Thyroid gland (tissue), 4 donors: ENCODE results near the gene BRSK1. TPM values are rescaled to one million over a fixed set of nuclear protein-coding genes. Genes with fewer than 3 reads are reported as not detected.

ENCODE experiments used
- DNase-seq, 2 donors: peaks; one replicate each; pipeline ENCODE4 v3.0.0-alpha.2; 2019
- H3K27ac ChIP-seq, 3 donors: fragments of 200-600 bp; sonication (generic); 1 replicate in 2 of 3; 2 replicates in 1 of 3; pipeline ENCODE4 v1.5.1; 2016 to 2019; ENCODE audit warnings: mild to moderate bottlenecking in 1 of 3, moderate library complexity in 1 of 3
- H3K27me3 ChIP-seq: fragments of 200-600 bp; sonication (generic); one replicate; pipeline ENCODE4 v1.5.1; 2019
- H3K36me3 ChIP-seq, 2 donors: fragments of 200-600 bp; sonication (generic); one replicate each; pipeline ENCODE4 v1.5.1; 2016 to 2019
- H3K4me1 ChIP-seq, 2 donors: fragments of 200-600 bp; sonication (generic); one replicate each; pipeline ENCODE4 v1.5.1; 2017 to 2019
- H3K4me3 ChIP-seq, 3 donors: fragments of 200-600 bp; sonication (generic); replicated peaks in 1 of 3; 1 replicate in 2 of 3; 2 replicates in 1 of 3; pipeline ENCODE4 v1.5.1; 2016; ENCODE audit warnings: mild to moderate bottlenecking in 1 of 3
- H3K9me3 ChIP-seq: fragments of 200-600 bp; sonication (generic); one replicate; pipeline ENCODE4 v1.5.1; 2017
- POLR2A ChIP-seq, 2 donors: fragments of 450-650 bp; IDR thresholded peaks; one replicate each; pipeline ENCODE4 v1.6.1; 2017; ENCODE audit warnings: antibody characterized with exemption in 2 of 2, mild to moderate bottlenecking in 2 of 2, moderate library complexity in 1 of 2
- WGBS, 2 donors: methylation state at CpG; one replicate each; pipeline ENCODE4 v1.1.5; 2017; 5-methylcytosine and 5-hydroxymethylcytosine counted together
- intact Hi-C: fragments of 100-400 bp; cut with DNase I; formaldehyde crosslinking; loops from one replicate; pipeline ENCODE4 v1.15.1; 2023
- total RNA-seq, 4 donors: library from RNA; depleted of rRNA; stranded (reverse); fragments of >200 nt; gene quantifications; one replicate each; pipeline ENCODE4 v1.2.3, GENCODE V29; 2016
- TF ChIP-seq, protein P1 (sequence below), 6 experiments: fragments of 200-600 bp in 3 of 6; fragments of 450-650 bp in 3 of 6; sonication (generic) in 3 of 6; IDR thresholded peaks; one replicate each; pipeline ENCODE4 v1.5.1; 2016 to 2019; ENCODE audit warnings: antibody characterized with exemption in 6 of 6, mild to moderate bottlenecking in 2 of 6, inconsistent platforms in 1 of 6, moderate library complexity in 1 of 6

Gene BRSK1
- total RNA-seq, 4 donors from 2014 or later = 0.83 to 1.2 TPM; not detected in 2

DNA sequence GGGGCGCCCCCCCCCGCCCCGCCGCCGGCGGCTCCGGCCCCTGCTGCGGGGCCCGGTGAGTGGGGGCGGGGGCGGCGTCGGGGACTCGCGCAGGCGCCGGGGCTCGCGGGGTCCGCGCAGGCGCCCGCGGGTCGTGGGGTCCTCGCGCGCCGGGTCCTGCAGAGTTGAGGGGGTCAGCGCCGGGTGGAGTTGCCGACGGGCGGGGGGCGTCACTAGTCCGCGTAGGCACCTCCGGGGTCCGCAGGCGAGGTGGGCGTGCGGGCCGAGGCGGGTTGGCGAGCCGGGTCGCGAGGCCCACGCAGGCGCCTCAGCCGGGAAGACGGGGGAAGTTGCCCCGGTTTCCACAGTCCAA is 25.3 kb upstream of the BRSK1 start:
- peak; percentile 32 to 42 for DNase-seq
- Histone ChIP-seq H3K27me3 (no peaks in the 10 kb centered on the region), H3K9me3 (no peaks in the 10 kb centered on the region), H3K4me1 (peaks cover 47 to 50% of the 10 kb centered on the region in 2 donors), H3K36me3 (no peaks in the 10 kb centered on the region), H3K27ac (peak overlapping the region; percentile 56 to 88 (median 86)), H3K4me3 (peak overlapping the region; percentile 25 to 93 (median 88))
- intact Hi-C loops = no loop called here
- TF ChIP-seq, protein P1, sequence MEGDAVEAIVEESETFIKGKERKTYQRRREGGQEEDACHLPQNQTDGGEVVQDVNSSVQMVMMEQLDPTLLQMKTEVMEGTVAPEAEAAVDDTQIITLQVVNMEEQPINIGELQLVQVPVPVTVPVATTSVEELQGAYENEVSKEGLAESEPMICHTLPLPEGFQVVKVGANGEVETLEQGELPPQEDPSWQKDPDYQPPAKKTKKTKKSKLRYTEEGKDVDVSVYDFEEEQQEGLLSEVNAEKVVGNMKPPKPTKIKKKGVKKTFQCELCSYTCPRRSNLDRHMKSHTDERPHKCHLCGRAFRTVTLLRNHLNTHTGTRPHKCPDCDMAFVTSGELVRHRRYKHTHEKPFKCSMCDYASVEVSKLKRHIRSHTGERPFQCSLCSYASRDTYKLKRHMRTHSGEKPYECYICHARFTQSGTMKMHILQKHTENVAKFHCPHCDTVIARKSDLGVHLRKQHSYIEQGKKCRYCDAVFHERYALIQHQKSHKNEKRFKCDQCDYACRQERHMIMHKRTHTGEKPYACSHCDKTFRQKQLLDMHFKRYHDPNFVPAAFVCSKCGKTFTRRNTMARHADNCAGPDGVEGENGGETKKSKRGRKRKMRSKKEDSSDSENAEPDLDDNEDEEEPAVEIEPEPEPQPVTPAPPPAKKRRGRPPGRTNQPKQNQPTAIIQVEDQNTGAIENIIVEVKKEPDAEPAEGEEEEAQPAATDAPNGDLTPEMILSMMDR (IDR thresholded peaks at IDR 0.05) = no peak
- no peak for TF ChIP-seq POLR2A (IDR thresholded peaks at IDR 0.05)
- WGBS, 2 donors = no CpG with 5 or more reads among the region's 53 CpGs

GRCh38 chr19:55258828-55259539 is 24.8 kb upstream of the BRSK1 start, which contains the start of gene PPP6R1:
TSS of gene PPP6R1 (minus strand) at chr19:55259017. CDS start at chr19:55247103, 11,914 bp downstream.
- 0 to 1% methylated on average over 16 to 60 of the region's 76 CpGs for WGBS, 2 donors
- intact Hi-C loops = no loop called here
- peak; percentile 97 to 98 for DNase-seq

GRCh38 chr19:55259540-55260210 is 24.1 kb upstream of the BRSK1 start:
- H3K4me1 ChIP-seq = peaks cover 37 to 40% of the 10 kb centered on the region in 2 donors
- H3K36me3 ChIP-seq = no peaks in the 10 kb centered on the region
- TF ChIP-seq, protein P1 (IDR thresholded peaks at IDR 0.05) = peak in 1 of 6 experiments; percentile 3
- TF ChIP-seq POLR2A (IDR thresholded peaks at IDR 0.05) = no peak
- H3K27me3 ChIP-seq = no peaks in the 10 kb centered on the region
- H3K4me3 ChIP-seq = peak overlapping the region in 1 of 3 donors; percentile 93
- WGBS, 2 donors = 43 to 46% methylated on average over 29 of the region's 29 CpGs
- intact Hi-C loops = no loop called here
- no peak for DNase-seq
- no peaks in the 10 kb centered on the region for H3K9me3 ChIP-seq
- H3K27ac ChIP-seq = peak overlapping the region; percentile 87 to 90 (median 88)

More at GRCh38 chr19:55258828-55259539, 24.8 kb upstream of the BRSK1 start, which contains the start of gene PPP6R1:
- peak in 1 of 2 donors; percentile 83 for TF ChIP-seq POLR2A (IDR thresholded peaks at IDR 0.05)
- TF ChIP-seq, protein P1 (IDR thresholded peaks at IDR 0.05) = peak in 1 of 6 experiments; percentile 14
- peak within 1 kb of the TSS; percentile 88 to 93 (median 91) for H3K4me3 ChIP-seq
- H3K9me3 ChIP-seq = no peaks in the 10 kb centered on the region
- H3K27ac ChIP-seq = peak within 1 kb of the TSS; percentile 87 to 90 (median 88)
- H3K4me1 ChIP-seq = peaks cover 42 to 44% of the 10 kb centered on the region in 2 donors
- H3K27me3 ChIP-seq = no peaks in the 10 kb centered on the region
- no peaks in the 10 kb centered on the region for H3K36me3 ChIP-seq

- 92 to 93% methylated on average over 10 to 13 of the region's 13 CpGs for WGBS, 2 donors
- no peaks in the 10 kb centered on the region for H3K9me3 ChIP-seq
- DNase-seq = no peak
- intact Hi-C loops = no loop called here
- H3K36me3 ChIP-seq = no peaks in the 10 kb centered on the region
- H3K27ac ChIP-seq = no peak overlapping the region
- no peaks in the 10 kb centered on the region for H3K27me3 ChIP-seq
- H3K4me1 ChIP-seq = peaks cover 17 to 20% of the 10 kb centered on the region in 2 donors
- no peak for TF ChIP-seq POLR2A (IDR thresholded peaks at IDR 0.05)
- TF ChIP-seq, protein P1 (IDR thresholded peaks at IDR 0.05) = no peak
- H3K4me3 ChIP-seq = no peak overlapping the region
Measured at GRCh38 chr19:55261671-55262126, 22.1 kb upstream of the BRSK1 start.
